ENCODE results near the gene BORCS6. TPM values are rescaled to one million over a fixed set of nuclear protein-coding genes. Genes with fewer than 3 reads are reported as not detected.

Gene BORCS6
- total RNA-seq, result 6.1 and 7.7 TPM in 2 replicates

GRCh38 chr17:8189711-8190477, at the start of gene BORCS6:
BORCS6 (minus strand) TSS chr17:8190180; CDS start chr17:8190140, 40 bp downstream.

DNA sequence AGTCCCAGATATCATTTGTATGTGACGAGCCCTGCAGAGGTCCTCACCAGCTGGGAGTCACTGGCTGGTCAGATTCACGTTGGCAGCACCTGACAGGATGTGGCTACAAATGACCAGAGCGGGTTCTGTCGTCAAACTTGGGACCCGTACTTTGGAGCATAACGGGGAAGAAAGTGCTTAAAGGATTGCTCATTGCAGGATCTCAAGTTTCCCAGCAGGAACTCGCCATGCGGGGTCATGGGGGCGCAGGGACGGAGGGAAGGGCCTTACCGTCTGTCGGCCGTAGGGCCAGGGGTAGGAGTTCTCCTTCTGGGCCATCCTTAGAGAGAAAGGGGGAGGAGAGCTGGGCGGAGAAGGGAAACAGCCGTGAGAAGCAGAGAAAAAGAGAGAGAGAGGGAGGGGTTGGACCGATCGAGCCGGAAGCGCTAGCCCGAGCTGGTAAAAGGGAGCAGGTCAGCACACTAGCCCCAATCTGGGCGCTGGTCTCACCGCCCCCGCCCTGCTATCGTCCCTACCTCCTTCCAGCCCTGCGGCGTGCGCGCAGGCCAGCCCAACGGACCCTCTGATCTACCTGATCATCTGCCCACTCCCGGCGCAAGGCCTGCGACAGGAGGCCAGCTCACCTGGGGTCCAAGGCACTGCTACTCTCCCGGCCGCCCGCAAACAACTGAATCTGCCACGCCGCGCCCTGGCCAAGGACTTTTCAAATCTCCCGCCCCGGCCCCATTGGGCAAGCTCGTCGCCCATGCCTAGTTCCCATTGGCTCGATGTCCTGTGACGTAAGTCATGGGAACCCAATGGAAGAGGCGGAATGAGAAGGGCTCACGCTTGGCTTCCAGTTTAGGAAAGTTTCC, 20.2 kb upstream of the BORCS6 start, which contains the start of gene AURKB:
AURKB (minus strand) TSS at position 669 of the 854 bp plus-strand sequence; CDS start at position 318, 351 bp downstream.

GRCh38 chr17:8176197-8176940, 13.6 kb downstream of the BORCS6 start, which contains the start of gene TMEM107:
TMEM107 (minus strand) TSS chr17:8176380; CDS start chr17:8176286, 94 bp downstream.

GRCh38 chr17:8162233-8162996, 27.6 kb downstream of the BORCS6 start, which contains the start of gene VAMP2:
VAMP2 (minus strand) TSS chr17:8162948; CDS start chr17:8162879, 69 bp downstream.

GRCh38 chr17:8152112-8152775, 37.7 kb downstream of the BORCS6 start, which contains the start of gene PER1:
PER1 (minus strand) TSS chr17:8152404; CDS start chr17:8150706, 1,698 bp downstream.

Other genes starting within 250 kb of the BORCS6 start
- gene GUCY2D, start 187.6 kb downstream of the BORCS6 start, total RNA-seq, result not detected in 2 replicates
- not detected in 2 replicates for gene ALOX15B, start 151.1 kb downstream of the BORCS6 start, total RNA-seq
- not detected in 2 replicates for gene ALOX12B, start 102.5 kb downstream of the BORCS6 start, total RNA-seq
- gene ALOXE3, start 71.7 kb downstream of the BORCS6 start, total RNA-seq, result not detected in 2 replicates
- 0.53 and 1.0 TPM in 2 replicates for gene HES7, start 66.1 kb downstream of the BORCS6 start, total RNA-seq
- 10.5 and 11.0 TPM in 2 replicates for gene PER1, start 37.8 kb downstream of the BORCS6 start, total RNA-seq
- 5.1 and 6.6 TPM in 2 replicates for gene VAMP2, start 27.2 kb downstream of the BORCS6 start, total RNA-seq
- 23.1 and 26.4 TPM in 2 replicates for gene TMEM107, start 13.8 kb downstream of the BORCS6 start, total RNA-seq
- 45.9 and 66.0 TPM in 2 replicates for gene AURKB, start 20.4 kb upstream of the BORCS6 start, total RNA-seq
- gene CTC1, start 57.9 kb upstream of the BORCS6 start, total RNA-seq, result 16.9 and 17.8 TPM in 2 replicates
- 61.8 and 80.9 TPM in 2 replicates for gene PFAS, start 59.1 kb upstream of the BORCS6 start, total RNA-seq
- 11.8 and 17.2 TPM in 2 replicates for gene RANGRF, start 98.5 kb upstream of the BORCS6 start, total RNA-seq
- gene SLC25A35, start 105.2 kb upstream of the BORCS6 start, total RNA-seq, result 0.80 and 1.5 TPM in 2 replicates
- gene ARHGEF15, start 120.1 kb upstream of the BORCS6 start, total RNA-seq, result 36.8 and 43.4 TPM in 2 replicates
- not detected in 2 replicates for gene ODF4, start 149.7 kb upstream of the BORCS6 start, total RNA-seq
- 3,949 and 3,967 TPM in 2 replicates for gene RPL26, start 193.0 kb upstream of the BORCS6 start, total RNA-seq
- gene RNF222, start 207.6 kb upstream of the BORCS6 start, total RNA-seq, result not detected in 2 replicates
- gene NDEL1, start 245.7 kb upstream of the BORCS6 start, total RNA-seq, result 61.8 and 62.6 TPM in 2 replicates